GM10266 (cell line): ENCODE measurements around the gene USP3.
A peak's percentile ranks its signal among the peaks of the same experiment; 100 is the strongest.
"Not testable (repeated sequence)": the region's sequence is repeated elsewhere in the genome, so short reads cannot be mapped to it uniquely, and the experiment has no call there.

Experiments used
- DNase-seq: peaks from one replicate; pipeline ENCODE4 v3.0.0; 2012; ENCODE audit errors: extremely low spot score
- CTCF ChIP-seq: IDR thresholded peaks from 2 replicates; pipeline ENCODE4 v1.5.1; 2012; ENCODE audit warnings: mild to moderate bottlenecking, low read depth; ENCODE audit not compliant: control insufficient read depth, insufficient read depth; ENCODE audit errors: missing control alignments

USP3 gene

GRCh38 chr15:63487076-63487757, 17.2 kb upstream of the USP3 start:
- peak; percentile 85 for TF ChIP-seq CTCF
- peak; percentile 67 for DNase-seq

GRCh38 chr15:63487758-63488397, 16.5 kb upstream of the USP3 start:
- not testable (repeated sequence) for DNase-seq

GRCh38 chr15:63488398-63488960, 15.9 kb upstream of the USP3 start:
- TF ChIP-seq CTCF, result no peak
- no peak for DNase-seq

- no peak for DNase-seq
- no peak for TF ChIP-seq CTCF
Measured at GRCh38 chr15:63489352-63489751, 15.0 kb upstream of the USP3 start.

- no peak for TF ChIP-seq CTCF
- no peak for DNase-seq
Measured at GRCh38 chr15:63490345-63491034, 13.9 kb upstream of the USP3 start.

GRCh38 chr15:63491116-63491827, 13.1 kb upstream of the USP3 start:
- no peak for TF ChIP-seq CTCF
- no peak for DNase-seq

- DNase-seq, result no peak
- TF ChIP-seq CTCF, result no peak
Measured at GRCh38 chr15:63491979-63492378, 12.4 kb upstream of the USP3 start.
